Stimulated activated CD4-positive, alpha-beta T cell treated with anti-CD3 and anti-CD28 coated beads, Interleukin-4, amount 100 ng/mL, for 4 hours (primary cell): Measurements from ENCODE around the gene KIF5A.
"Not testable (repeated sequence)": the region's sequence is repeated elsewhere in the genome, so short reads cannot be mapped to it uniquely, and the experiment has no call there.

ENCODE experiments used
- DNase-seq, 2 experiments: peaks; one replicate each; pipeline ENCODE4 v3.0.0-alpha.2; 2020

Gene KIF5A

DNA sequence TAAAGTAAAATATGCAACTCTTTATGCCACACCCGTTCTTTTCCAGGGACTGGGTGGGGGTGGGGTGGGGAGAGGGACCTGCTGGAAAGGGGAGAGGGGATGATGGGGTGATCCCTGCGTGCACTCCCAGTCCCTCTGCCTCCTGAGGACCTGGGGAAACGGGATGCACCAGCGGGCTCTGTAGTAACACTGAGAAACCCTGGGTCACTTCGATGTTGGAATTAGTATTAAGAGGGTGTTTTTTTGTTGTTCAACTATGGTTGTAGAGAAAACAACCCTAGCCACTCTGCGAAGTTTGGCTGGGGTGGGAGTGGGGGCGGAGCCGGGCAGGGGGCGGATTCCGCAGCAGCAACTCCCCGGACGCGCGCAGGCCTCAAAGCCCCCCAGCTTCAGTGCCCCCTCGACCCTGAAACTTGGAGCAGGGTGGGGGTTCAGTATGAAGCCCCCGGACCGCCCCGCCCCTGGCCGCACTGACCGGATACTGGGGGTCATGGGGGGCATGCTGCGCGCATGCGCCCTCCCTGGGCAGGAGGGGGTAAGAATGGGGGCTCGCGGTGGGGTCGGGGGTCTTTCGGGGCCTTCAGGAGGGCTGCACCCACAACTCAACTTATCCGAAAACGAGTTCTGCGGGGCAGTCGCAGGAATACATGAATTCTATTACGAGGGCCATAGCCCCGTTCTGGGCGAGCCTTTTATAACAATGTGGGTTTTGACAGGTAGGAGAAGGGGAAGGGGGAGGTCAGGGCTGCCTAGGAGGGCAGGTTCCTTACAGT lies 60.1 kb downstream of the KIF5A start:
- DNase-seq, result no peak

DNA sequence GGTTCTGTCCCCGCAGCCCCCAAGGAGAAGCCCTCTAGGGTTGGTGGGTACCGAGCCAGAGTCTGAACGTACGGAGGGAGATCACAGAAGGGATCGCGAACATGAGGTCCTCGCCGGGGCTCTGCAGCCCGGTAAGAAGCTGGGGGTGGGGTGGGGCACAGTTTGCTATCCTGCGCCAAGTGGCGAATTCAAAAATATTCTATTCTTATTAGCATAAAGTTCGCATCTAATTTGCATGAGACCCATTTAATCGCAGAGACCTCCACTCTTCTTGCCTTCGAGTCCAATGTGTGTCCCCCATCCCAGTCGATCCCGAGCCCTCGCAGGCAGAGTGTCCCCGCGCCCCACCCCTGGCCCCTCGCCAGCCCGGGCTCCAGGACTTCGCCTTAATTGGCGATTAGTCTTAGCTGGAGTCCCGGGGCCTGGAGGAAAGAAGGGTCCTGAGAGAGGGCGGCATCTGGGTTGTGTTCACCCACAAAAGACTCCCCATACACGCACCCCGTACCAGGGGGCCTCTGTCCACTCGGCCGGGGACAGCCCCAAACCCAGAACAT lies 60.8 kb downstream of the KIF5A start:
- DNase-seq, result no peak

DNA sequence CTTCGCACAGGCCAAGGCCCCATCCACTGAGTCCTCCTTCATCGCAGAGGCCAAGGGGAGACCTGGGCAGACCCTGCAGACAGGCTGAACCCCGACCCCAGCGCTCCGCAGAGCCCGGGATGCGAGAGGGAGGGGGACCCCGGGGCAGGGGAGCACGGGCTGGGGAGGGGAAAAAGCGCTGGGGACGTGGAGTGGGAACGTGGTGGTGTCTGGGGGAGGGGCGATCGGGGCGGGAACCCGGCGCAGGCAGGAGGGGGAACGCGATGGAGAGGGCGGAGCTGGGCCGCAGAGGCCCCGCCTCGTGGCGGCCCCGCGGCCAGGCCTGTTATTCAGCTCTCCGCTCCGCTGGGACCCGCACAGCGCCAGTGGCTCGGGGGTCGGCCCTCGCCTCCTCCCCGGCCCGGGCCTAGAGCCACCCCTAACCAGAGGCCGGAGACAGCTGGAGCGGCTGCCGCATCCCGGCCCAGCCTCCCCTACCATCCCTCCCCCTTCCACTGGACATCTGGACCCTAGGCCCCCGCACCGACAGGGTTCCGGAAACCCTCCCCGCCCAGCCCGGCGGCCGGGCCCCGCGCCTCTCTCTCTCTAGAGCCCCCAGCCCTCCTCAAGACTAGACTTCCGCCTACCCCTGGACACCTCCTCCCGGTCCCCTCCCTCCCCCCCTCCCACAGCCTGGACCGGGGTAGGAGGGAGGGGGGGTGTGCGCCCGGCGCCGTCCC lies 61.4 kb downstream of the KIF5A start, which contains the start of gene ARHGEF25:
Gene ARHGEF25 (plus strand): TSS at position 328 of the 719 bp plus-strand sequence. CDS start 460 bp downstream, outside the sequence.
- peak; percentile 40 to 58 for DNase-seq

DNA sequence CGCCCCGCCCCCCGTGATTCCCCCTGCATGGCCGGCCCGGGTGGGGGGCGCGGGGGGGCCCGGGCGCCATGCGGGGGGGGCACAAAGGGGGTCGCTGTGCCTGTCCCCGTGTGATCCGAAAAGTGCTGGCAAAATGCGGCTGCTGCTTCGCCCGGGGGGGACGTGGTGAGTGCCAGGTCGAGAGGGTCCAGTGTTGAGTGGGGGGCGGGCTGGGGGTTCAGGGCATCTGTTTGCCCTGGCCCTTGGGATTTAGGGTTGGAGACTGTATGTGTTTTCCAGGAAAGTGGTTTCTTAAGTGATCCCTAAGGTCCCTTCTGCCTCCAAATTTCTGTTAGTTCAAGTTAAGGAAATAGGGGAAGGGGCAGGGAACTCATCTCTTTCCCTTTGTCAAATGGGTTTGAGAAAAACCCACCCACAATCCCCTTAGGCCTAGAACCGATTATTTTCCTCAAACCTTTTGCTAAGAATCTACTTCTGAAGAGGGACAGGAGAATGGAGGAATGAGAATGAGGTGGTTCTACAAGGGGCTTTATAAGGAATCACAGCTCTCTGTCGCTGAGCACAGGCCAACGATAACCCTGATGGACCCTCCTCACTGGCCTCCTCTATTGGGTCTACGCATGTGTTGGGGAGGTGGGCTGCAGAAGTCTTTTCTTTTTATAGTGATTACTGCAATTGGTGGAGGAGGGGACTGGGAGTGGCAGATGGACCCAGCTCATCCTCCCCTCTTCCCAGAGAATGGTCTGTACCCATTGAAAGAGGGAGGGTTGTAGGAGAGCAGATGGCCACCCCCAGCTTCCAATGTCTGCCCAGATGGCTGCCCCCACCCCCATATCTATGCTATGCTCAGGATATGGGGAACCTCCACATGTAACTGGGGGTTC lies 62.2 kb downstream of the KIF5A start:
- no peak for DNase-seq

DNA sequence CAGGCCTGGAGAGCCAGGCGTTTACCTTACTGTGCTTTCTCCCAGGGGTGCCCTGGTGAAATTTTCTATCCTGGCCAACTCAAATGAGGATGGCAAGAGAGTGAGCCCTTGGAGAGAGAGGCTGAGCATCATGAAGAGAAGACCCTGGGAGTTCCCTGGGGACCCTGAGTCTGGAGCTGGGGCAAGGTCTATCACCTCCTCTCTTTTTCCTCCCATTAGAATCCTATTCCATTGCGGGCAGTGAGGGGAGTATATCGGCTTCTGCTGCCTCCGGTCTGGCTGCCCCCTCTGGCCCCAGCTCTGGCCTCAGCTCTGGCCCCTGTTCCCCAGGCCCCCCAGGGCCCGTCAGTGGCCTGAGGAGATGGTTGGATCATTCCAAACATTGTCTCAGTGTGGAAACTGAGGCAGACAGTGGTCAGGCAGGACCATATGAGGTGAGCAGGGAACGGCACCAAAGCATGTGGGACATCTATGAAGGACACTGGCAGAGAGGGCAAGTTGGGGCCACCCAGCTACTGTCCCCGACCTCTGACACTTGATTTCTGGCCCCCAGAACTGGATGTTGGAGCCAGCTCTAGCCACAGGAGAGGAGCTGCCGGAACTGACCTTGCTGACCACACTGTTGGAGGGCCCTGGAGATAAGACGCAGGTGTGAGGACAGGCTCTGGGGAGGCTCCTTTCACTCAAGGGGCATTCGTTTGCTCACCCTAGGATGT lies 63.0 kb downstream of the KIF5A start:
- DNase-seq, result no peak

DNA sequence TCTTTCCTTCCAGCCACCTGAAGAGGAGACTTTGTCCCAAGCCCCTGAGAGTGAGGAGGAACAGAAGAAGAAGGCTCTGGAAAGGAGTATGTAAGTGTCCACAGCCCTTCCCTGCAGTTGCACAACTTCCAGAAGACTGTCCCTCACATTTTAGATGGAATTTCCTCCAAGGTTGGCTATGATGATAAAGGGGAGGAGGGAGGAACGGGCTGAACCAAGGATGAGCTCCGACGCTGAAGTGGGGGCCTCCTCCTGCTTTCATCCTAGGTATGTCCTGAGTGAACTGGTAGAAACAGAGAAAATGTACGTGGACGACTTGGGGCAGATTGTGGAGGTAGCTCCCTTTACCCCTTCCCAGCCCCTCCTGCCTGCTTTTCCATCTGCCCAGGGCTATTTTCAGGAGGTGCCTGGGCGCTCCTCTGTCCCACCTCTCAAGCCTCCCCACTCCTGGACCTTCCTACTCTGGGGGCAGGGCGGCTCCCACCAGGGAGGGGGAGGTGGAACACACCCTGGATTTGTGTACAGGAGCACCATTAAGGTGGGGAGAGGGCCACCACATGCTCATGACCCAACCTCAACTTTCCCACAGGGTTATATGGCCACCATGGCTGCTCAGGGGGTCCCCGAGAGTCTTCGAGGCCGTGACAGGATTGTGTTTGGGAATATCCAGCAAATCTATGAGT lies 63.7 kb downstream of the KIF5A start:
- no peak for DNase-seq

DNA sequence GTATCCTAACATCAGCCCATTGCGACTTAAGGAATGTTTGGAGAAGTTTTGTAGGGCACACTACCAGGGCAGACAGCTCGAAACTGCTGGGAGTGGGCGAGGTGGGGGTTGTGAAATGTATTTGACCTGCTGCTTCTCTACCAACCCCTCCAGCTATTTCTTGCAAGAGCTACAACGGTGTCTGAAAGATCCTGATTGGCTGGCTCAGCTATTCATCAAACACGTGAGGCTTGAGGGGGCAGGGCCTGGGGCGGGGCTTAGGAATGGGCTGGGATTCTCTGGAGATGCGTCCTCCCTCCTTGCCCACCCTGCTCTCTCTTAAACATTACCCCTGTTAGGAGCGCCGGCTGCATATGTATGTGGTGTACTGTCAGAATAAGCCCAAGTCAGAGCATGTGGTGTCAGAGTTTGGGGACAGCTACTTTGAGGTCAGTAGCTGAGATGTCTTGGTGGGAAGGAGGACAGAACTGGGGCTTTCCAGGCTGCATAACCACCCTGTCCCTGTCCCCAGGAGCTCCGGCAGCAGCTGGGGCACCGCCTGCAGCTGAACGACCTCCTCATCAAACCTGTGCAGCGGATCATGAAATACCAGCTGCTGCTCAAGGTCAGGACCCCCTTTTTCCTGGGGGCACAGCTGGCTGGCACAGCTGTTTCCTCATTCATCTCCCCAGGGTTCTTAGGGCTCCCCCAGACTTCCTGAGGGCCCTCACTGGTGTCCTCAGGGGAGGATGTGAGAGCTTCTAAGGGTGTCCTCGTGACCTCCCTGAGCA lies 64.5 kb downstream of the KIF5A start:
- DNase-seq, result no peak

DNA sequence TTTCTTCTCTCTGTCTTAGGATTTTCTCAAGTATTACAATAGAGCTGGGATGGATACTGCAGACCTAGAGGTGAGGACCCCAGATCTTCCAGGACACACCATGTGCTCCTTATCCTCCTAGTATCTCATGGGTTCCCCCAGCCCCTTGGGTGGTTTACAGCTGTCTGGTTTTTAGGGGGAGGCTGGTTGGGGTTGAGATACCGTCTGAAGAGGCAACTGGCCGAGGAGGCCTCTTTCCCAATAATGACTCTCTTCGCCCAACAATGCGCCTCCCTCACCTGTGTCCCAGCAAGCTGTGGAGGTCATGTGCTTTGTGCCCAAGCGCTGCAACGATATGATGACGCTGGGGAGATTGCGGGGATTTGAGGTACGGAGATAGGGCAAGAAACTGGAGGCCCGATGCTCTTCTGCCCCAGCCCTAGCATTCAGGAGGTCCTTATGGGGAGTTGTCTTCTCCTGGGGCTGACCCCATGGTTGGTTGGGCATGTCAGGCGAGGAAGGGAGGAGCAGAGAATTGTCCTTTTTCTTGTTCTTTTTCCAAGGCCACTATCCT lies 65.2 kb downstream of the KIF5A start:
- no peak for DNase-seq

DNA sequence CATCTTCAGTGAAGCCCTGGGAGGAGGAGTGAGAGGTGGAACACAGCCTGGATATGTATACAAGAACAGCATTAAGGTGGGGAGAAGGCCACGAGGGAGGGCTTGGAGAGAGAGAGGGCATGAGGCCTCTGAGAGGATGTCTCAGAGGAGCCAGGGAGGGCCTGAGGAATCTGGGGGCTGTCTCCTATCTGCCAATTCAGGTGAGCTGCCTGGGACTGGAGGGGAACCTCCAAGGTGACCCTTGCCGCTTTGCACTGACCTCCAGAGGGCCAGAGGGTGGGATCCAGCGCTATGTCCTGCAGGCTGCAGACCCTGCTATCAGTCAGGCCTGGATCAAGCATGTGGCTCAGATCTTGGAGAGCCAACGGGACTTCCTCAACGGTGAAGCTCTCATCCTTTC lies 65.8 kb downstream of the KIF5A start:
- DNase-seq, result no peak

DNA sequence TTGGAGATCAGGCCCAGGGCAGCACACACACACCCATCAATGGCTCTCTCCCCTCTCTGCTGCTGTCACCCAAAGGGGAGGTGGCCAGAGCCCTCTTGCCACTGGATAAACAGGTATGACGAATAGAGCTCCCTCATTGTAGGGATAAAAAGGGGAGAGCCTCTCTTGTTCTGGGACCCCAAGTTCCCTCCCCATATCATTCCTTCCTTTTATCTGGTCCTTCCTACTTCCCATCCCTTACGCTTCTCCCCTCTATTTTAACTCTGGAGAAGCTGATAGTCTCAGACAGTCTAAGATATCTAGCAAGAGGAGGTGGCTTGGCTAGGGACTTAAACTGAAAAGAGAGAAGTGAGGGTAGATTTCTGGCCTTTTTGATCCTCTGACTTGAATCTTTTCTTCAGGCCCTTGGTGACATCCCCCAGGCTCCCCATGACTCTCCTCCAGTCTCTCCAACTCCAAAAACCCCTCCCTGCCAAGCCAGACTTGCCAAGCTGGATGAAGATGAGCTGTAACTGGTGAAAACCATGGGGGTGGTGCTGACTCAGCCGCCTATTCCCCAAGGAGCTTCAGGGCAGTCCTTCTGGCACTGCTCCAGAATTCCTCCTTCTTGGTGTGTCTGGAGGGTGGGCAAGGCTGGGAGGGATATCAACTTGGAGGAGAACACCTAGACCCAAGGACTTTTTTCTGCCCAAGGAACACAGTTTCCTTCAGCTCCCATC lies 66.7 kb downstream of the KIF5A start:
- DNase-seq, result no peak

DNA sequence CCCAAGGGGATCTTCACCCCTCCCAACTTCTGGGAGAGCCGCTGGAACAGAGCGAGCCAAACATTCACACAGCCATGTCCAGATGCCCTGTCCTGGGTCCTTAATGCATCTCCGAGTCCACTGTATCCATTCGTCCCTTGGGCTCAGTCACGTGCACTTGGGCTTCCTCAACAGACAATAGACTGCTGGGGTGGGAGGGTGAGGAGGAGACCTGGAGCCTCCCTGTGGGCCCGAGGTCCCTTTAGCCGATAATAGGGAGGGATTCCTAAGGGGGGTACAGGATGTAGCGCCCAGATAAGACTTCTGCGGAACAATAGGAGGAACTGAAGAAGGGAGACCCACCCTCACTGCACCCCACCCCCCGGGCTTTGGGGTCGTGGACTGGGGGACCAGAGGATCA lies 68.1 kb downstream of the KIF5A start:
- DNase-seq, result no peak

DNA sequence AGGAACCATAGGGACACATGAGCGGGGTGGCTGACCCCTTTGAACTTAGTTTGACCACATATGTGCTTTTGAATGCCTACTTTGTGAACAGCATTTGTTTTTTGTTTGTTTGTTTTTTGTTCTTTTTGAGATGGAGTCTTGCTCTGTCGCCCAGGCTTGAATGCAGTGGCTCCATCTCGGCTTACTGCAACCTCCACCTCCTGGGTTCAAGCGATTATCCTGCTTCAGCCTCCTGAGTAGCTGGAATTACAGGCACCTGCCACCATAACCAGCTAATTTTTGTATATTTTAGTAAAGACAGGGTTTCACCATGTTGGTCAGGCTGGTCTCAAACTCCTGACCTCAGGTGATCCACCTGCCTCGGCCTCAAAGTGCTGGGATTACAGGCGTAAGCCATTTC lies 68.6 kb downstream of the KIF5A start:
- not testable (repeated sequence) for DNase-seq

DNA sequence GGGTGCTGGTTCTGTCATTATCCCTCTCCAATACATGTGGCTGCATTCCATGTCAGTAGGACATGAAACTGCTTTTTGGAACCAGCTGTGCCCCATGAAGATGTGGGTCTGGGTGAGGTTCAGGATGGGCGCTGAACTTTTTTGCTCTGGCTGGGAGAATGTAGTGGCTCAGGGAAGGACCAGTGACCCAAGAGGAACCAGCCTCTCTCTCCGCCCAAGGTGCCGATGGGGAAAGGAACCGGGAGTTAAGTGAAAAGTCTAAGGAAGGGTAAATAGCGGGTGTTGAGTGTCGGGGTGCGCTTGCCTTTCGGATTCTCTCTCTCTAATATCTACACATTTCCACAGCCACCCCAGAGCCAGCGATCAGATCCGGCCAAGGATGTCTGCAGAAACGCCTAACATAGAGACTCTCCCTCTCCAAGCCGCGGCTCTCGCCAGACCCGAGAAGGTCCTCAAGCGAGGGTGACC lies 69.2 kb downstream of the KIF5A start:
- DNase-seq, result no peak

DNA sequence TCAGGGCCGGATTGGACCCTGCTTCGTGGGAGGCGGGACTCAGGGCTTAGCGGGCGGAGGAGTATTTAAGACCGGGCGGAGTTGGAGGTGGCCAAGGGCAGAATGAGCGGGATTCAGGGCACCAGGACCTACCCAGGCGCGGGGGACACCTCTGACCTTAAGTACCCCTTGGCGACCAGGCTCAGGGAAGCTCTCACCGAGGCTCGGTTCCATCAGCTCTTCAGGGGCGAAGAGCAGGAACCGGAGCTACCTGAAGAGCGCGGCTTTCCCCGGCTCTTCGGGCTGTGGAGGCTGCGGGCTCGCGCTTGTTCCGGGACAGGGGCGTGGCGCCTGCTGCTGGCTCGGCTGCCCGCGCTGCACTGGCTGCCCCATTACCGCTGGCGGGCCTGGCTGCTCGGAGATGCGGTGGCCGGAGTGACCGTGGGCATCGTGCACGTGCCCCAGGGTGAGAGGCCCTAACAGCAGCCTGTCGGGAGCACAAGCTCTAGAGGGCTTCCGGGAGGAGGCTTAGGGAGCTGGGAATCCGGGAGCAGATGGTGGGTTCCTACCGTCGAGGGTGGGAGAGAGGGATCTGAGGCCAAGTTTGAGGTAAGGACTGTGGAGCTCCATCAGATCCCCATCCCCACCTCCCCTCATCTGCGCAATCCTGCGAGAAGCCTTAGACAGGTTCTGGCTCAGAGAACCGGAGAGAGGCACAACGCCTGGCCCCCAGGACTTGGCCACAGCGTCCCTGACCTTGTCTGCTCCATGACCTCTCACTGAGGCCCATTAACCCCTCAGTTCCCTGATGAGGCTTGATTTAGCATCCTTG lies 69.8 kb downstream of the KIF5A start:
- no peak for DNase-seq

DNA sequence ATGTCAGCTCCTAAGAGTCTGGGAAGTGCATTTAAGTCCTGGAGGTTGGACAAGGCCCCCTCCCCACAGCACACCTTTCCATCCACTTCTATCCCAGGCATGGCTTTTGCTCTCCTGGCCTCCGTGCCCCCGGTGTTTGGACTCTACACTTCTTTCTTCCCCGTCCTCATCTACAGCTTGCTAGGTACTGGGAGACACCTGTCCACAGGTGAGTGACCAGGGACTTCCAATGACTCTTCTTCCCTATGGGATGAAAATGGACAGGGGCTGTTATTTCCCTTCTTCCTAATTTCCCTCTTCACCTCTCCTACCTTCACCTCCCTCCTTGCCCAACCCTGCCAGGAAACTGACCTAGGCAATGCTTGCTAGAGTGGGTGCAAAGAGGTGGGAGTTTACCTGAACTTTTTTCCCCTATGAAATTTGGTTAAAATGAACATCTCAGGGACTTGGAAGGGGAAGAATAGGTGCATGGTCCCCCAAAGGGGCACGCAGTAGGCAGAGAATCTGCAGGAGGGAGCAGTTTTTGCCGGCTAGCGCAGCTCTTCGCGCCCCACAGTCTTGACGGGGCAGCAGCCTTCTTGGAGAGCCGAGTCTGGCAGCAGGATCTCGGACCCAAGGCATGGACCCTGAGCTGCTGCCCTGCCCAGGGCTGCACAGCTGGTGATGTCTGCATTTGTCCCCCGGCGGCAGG lies 70.5 kb downstream of the KIF5A start:
- DNase-seq, result no peak

DNA sequence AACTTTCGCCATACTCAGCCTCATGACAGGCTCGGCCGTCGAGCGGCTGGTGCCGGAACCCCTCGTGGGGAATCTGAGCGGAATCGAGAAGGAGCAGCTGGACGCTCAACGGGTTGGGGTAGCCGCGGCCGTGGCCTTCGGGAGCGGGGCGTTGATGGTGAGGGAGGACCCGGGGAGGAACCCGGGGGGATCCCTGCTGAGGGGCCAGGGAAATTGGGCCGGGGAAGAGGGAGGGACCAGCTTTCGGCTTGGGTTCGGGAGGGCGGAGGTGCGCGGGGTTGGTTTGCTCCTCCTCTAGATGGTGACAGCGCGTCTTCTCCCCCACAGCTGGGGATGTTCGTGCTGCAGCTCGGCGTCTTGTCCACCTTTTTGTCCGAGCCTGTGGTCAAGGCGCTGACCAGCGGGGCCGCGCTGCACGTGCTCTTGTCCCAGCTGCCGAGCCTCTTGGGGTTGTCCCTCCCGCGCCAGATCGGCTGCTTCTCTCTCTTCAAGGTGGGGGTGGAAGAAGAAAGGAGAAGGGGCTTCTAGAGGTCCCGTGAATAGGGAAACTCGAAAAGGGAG lies 71.2 kb downstream of the KIF5A start:
- no peak for DNase-seq

DNA sequence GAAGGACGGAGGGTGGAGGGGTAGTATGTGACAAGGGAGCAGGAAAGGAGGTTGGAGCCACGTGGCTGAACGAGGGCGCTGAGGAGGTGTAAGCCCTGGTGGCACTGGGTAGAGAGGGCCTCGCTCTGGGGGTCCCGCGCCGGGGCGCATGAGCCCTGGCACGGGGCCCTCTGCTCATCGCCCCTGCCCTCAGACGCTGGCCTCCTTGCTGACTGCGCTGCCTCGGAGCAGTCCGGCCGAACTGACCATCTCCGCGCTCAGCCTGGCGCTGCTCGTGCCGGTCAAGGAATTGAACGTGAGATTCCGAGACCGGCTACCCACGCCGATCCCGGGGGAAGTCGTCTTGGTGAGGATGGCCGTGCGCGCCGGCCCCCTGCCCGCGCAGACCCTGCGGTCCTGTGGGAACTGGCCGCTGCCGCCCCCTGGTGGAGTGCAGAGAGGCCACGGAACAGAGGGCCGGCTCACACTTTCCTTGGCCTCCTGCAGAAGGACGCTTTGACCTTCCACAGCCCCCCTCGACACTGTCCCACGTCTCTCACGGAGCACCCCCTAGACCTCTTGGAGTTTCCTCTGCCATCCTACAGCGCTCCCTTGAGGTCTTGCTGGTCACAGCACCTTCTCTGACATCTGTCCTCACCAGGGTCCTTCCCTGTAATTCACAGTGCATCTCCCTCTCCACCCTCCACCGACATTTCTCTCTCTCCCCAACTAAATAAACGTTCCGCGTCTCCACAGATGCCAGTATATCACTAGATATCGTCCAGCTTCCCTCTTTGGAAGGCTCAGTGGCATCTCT lies 71.9 kb downstream of the KIF5A start:
- peak; percentile 34 to 68 for DNase-seq
